Inferior parietal cortex (tissue), 1 donor: ENCODE measurements around the gene RNF32.

Experiments
- DNase-seq: peaks from one replicate; pipeline ENCODE4 v3.0.0-alpha.2; 2016; ENCODE audit errors: extremely low spot score

Gene RNF32

GRCh38 chr7:156640257-156640948 lies at the start of gene RNF32:
Gene RNF32 (plus strand): TSS chr7:156640774. CDS start chr7:156643878, 3,104 bp downstream.
- DNase-seq, result peak; percentile 80

DNA sequence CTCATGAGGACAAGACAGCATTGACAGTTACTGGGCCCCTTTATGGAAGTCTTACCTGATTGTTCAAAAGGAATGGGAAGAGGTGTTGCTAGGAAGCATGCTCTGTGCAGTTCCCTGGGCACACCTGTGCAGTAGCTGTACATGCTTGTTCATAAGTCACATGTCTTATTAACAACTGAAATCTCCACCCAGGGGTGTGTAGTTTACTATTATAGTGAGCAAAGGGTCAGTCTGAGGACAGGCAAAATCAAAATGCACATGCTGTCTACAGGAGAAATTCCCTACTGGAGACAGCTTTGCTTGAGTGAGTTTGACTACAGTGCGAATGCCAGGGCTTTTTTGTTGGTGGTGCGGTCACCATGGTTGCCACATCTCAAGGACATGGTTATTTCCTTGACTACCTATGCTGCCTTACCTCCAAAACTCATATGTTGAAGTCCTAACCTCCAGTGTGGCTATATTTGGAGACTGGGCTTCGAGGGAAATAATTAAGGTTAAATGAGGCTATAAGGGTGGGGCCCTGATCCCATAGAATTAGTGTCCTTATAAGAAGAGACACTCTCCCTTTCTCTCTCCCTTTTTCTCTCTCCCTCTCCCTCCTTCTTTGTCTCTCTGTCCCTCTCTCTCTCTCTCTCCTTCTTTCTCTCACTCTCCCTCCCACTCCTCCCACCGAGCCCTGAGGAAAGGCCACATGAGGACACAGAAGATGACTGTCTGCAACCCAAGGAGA lies 48.3 kb upstream of the RNF32 start:
- DNase-seq, result no peak

DNA sequence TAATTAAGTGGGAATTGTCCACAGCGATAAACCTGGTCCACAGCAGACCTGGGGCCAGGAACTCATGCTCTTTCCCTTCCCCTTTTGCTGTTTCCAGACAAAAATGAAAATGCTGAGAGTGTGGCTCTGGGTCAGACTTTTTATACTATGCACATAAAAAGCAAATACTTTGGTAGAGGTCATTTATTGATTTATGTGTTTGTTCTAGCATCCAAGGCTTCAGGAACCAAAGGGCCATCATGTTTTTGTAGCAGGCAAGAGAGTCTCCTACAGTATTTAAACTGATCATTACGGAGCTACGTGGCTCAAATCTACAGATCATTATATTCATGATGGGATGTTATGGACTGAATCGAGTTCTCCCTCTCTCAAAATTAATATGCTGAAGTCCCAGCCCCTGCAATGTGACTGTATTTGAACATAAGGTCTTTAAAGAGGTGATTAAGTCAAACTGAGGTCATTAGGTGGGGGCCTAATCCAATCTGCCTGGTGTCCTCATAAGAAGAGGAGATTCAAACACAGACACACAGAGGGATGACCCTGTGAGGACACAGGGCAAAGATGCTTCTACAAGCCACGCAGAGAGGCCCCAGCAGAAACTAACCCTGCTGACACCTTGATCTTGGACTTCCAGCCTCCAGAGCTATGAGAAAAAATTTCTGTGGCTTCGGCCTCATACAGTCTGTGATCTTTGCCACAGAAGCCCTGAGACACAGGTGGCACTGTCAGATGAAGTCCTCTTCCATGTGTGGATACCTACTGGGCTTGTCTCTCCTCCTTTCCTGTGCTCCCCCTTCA lies 46.1 kb upstream of the RNF32 start:
- DNase-seq, result no peak

DNA sequence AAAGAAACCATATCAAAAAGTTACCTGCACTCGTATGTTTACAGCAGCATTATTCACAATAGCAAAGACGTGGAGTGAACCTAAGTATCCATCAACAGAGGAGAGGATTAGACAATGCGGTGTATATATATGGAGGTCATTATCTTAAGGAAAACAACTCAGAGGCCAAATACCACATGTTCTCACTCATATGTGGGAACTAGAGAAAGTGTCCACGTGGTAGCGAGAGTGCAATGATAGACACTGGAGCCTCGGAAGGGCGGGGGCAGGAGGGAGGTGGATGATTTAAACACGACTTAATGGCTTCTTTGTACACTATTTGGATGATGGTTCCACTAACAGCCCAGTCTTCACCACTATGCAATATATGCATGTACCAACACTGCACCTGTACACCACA lies 40.1 kb upstream of the RNF32 start:
- no peak for DNase-seq

DNA sequence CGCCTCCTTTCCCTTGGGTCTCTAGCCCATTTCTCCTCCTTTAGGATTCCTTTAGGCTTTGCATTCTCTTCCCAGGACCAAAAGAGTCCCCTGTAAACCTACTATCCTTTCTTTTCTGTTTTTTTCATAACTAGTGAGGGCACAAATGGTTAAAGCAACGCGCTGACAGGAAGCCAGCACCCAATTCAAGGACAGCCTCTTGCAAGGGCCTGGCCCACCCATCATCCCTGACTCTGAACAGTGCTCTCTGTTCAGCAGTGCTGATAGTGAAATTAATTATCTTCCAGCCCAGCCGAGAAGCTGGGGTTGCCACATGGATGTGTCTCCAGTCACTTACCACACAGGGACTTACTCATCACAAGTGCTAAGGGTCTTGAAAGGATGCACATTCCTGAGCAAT lies 38.3 kb upstream of the RNF32 start:
- DNase-seq, result no peak

GRCh38 chr7:156603011-156603410 lies 37.6 kb upstream of the RNF32 start:
- no peak for DNase-seq

GRCh38 chr7:156603629-156604028 lies 36.9 kb upstream of the RNF32 start:
- DNase-seq, result no peak

DNA sequence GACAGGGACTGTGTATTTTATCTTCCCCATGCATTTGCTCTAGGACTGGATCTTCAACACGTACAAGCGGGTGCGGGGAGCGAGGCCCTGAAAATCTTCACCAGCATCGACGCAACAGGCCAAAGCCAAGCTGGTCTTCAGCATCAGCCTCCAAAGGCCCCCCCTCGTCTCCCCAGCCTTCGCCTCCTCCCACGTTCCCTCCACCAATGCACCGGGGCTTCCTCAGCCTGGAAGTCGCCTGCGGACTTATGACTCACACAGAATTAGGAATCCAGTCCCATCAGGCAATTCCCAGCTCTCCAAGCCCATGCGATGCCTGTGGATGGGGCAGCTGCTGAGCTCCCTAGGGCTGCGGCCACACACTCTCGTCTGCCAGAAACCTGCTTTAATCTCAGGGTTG lies 36.3 kb upstream of the RNF32 start:
- DNase-seq, result no peak

GRCh38 chr7:156604836-156605695 lies 35.5 kb upstream of the RNF32 start:
- no peak for DNase-seq

DNA sequence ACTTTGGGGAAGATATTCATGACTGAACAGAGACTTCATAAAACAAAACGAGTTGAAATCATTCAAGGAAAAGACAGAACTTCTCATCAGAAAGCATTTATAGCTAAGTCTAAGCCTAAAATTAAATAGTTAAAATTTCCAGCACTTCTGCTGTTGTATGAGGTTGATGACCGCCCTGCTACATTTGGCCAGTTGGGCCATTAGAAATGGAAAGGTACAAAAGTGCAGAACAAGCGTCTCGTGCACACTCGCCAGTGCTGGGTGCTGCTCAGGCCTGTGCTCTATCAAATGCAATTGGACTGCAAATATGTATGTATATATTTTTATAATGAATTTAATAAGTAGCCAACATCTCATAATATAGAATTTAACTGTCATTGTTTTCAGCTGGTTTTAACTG lies 34.4 kb upstream of the RNF32 start:
- no peak for DNase-seq

DNA sequence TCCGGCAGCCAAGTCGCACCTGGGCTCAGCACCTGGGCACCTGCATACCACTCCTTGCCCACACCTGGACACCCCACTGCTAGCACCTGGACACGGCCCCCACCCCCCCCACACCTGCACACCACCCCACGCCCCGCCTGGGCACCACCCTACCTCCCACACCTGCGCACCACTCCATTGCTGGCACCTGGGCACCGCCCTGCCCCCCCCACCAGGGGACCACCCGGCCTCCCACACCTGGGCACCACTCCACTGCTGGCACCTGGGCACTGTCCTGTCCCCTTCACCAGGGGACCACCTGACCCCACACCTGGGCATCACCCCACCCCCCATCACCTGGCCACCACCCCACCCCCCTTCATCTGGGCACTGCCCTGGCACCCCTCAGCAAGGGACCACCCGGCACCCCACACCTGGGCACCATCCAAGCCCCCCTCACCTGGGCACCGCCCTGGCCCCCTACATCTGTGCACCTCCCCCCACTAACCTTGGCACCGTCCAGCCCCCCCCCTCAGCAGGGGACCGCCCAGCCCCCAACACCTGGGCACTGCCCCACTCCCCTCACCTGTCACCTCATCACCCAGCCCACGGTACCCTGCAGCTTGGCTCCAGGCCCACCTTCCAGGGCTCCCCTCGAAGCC lies 33.8 kb upstream of the RNF32 start:
- DNase-seq, result no peak

DNA sequence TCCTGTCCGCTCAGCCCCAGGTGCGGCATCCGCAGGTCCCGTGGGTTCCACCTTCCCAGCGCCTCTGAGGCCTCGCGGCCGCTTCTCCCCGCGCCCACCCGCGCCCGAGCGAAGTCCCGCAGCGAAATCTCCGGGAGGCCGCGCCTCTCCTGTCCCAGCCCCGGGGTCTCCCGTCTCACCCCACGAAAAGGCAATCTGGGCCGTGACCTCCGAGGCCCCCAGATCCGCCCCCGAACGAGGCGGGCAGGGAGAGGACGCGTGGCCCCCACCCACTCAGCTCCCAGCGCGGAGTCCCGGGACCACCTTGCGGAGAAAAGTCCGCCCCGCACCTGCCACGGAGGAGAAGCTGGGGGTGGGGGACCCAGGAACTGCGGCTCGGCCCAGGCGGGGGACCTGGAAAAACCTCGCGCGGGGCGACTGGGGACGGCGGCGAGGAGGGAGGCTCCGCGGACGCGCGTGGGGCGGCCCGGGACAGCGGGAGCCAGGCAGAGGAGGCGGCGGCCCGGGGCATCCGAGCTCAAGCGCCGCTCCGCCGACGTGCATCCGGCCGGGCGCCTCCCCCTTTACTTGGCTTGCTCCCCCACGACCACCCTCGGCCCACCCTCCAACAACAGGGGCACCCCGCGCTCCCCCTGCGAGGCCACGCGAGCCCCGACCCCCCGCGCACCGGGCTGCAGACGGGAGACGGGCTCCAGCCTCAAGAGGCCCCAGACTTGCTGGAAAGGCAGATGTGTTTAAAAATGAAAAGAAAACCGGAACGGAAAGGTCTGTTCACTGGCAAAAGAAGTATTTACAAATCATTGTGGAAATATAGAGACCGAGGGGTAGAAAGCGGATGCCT lies 33.0 kb upstream of the RNF32 start:
- no peak for DNase-seq

DNA sequence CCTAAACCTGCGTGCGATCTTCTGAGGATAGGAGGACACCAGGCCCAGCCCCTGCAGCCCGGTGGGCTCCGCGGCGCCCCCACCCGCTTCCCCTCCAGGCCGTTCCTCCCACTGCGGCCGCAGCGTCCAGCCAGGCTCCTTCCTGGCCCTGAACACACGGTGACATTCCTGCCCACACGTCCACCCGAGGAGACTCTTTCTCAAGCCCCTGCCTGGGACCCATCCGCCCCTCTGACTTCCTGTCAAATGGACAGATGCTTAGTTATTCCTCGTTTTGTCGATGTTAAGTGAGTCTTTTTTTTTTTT lies 32.4 kb upstream of the RNF32 start:
- no peak for DNase-seq

GRCh38 chr7:156609010-156609877 lies 31.3 kb upstream of the RNF32 start:
- DNase-seq, result no peak

DNA sequence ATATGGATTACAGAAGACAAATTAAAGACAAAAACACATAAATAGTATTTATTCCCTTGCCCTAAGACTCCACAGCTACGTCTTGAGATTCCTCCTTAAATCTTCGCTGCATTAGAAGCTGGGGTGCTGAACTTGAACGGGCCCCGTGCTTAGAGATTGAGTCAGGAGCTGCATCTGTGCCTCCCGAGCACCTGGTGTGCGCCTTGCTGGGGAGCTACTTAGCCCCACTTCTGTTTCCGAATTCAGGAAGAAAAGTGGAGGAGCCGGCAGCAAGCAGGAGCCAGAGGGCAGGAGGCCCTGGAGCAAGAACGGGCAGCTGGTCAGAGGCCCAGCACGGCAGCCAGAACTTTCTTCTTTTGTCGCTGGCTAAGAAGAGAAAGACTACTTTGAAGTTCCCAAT lies 30.4 kb upstream of the RNF32 start:
- no peak for DNase-seq

DNA sequence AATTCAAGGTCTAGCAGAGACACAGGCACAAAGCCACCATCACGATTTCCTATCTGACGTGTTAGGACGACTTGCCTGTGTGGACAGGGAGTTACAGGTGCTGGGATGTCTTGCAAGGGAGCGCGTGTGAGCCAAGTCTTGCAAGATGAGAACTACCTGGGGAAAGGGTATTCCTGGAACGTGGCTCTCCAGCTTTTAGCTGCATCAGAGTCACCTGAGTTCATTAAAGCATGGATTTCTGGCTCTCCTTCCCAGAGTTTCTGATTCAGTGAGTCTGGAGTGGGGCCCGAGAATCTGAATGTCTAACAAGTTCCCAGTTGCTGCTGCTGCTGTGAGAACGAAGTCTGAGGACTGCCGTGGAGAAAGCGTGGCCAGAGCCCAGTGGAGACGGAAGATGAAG lies 30.0 kb upstream of the RNF32 start:
- DNase-seq, result no peak

DNA sequence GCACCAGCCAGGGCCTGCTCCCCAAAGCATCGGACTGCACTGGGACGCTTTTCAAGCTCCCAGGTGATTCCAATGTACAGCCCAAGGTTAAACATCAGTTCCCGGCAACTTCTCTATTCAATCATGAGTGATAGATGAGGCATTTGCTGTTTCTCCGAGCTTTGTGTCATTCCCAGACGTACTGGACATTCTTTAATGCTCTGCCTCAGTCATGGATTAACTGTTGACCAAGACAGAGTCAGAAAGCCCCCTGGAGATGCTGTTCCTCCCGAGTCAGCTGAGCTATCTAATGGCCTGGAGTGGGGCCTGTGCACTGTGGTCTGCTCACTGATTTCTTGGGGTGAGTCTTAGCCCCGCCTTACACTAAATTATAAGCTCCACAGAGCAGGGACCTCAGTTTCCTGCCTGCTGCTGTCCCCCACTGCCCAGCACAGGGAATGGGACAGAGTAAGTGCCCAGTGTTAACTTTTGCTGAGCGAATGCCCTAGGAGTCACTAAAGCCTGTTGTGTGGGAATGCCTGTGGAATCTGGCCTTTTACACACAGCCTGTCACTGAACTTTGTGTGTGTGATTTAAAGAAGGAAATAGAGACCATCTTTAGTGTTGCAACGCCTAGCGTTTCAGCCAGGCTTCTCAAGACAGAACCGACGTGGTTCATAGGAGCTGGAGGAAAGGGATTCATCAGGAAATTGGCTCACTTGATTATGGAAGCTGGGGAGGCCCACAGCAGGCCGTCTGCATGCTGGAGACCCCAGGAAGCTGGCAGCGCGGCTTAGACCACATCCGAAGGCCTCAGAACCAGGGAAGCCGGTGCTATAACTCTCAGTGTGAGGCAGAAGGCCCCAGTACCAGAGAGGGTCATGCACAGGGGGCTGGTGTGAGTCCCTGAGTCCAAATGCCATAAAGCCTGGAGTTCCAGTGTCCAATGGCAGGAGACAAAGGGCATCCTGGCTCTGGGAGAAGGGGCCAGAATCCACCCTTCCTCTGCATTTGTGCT lies 29.3 kb upstream of the RNF32 start:
- no peak for DNase-seq

DNA sequence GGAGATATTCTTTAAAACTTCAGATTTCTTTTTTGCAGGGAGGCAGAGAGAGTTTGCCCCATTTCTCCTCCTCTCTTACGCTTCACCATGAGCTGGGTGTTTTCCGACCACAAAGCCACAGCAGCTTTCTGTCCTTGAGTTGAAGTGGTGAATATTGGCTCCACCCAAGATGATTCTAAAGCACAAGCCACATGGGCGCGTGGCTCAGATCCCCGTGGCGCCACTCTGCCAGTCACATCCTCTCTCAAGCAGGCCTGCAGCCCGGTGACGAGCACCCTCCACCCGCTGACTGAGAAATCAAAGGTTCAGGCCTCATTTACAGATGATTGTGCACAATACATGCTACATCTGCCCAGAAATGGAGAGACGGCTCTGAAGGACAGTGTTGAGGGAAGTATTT lies 27.6 kb upstream of the RNF32 start:
- DNase-seq, result no peak
